Measurements from ENCODE around the gene SLC17A5. TPM values are rescaled to one million over a fixed set of nuclear protein-coding genes. Genes with fewer than 3 reads are reported as not detected.

SLC17A5 gene
- total RNA-seq, 2 donors from 2014 or later = 39.3 to 48.3 TPM

GRCh38 chr6:73671911-73672685 is 18.3 kb upstream of the SLC17A5 start:
- DNase-seq = no peak
- ATAC-seq = no peak
- intact Hi-C loops (cut with DNase I, micrococcal nuclease) = loop anchor here in 1 of 2 donors (10.0 kb wide), 1 partner anchor 63 kb away; no protein-coding TSS in a partner anchor

DNA sequence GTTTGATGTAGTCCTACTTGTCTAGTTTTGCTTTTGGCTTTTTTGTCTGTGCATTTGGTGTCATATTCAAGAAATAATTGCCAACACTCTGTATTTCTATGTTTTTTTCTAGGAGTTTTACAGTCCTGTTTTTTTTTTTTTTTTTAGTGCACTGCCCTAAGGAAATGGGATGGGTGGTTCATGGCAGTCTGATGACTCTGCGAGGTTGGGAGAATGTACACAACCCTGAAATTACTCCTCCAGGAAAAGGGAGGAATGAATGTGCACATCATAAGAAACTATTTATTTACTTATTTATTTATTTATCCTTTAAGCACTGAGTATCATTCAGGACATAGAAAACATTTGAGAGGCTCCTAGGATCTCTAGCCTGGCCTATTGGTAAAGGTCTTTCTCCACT is 15.2 kb upstream of the SLC17A5 start:
- ATAC-seq (peak; percentile 64), DNase-seq (no peak)
- intact Hi-C loops (cut with DNase I, micrococcal nuclease) = no loop called here

GRCh38 chr6:73667798-73668197 is 14.0 kb upstream of the SLC17A5 start:
- intact Hi-C loops (cut with DNase I, micrococcal nuclease) = no loop called here
- ATAC-seq = no peak
- DNase-seq = no peak

DNA sequence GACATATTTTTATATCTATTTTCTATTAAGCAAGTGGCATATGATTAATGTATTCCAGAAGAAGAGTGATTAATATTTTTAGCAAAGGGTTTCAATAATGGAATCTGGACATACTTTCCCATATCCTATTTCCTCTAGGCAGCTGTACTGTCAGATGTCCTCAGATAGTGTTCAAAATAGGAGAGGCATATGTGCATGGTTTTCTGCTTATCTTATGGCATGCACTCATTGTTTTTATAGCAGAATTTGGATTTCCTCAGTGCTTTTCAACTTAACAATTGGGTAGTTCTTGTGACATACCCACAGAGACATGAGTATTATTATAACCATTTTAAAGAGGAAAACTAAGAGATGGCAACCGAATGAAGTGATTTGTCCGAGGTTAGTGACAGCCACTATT is 12.6 kb upstream of the SLC17A5 start:
- intact Hi-C loops (cut with DNase I, micrococcal nuclease) = no loop called here
- ATAC-seq = peak; percentile 39
- DNase-seq = no peak

DNA sequence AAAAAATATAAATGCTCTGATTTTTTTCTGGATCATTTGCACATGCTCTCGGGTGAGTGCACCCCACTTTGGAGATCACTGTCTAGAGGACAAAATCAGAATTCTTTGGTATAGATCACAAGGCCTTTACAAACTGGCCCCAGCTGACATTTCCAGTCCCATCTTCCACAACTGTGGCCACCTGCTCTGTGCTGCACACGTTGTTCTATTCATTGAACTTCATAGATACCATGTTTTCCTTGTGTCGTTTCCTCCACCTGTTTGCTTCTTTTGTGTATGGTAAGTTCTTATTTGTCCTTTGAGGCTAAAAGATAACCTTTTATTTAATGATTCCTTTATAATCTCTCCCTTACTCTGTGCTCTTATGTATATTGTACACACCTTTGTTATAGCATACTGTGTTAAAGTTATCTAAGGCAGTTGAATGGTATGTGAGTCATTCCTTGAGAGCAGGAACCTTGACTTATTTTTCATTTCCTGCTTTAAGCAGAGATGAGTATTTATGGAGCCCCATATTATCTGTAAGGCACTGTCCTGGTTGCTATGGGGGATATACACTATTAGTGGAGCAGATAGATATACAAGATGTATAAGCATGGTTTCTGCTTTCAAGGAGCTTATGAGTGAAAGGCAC is 12.0 kb upstream of the SLC17A5 start:
- ATAC-seq = peak; percentile 95
- intact Hi-C loops (cut with DNase I, micrococcal nuclease) = no loop called here
- peak; percentile 20 to 37 for DNase-seq

GRCh38 chr6:73664701-73665100 is 10.9 kb upstream of the SLC17A5 start:
- no peak for DNase-seq
- no peak for ATAC-seq
- intact Hi-C loops (cut with DNase I, micrococcal nuclease) = no loop called here

DNA sequence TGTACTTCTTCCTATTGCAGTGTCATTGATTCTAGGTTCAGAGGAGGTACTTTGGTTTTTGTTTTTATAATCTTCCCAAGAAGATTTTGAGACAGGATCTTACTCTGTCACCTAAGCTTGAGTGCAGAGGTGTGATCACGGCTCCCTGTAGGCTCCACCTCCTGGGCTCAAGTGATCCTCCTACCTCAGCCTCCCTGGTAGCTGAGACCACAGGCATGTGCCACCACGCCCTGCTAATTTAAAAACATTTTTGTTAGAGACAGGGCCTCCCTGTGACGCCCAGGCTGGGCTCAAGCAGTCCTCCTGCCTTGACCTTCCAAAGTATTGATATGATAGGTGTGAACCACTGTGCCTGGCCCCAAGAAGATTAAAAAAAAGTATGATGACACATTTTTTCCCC is 3.4 kb upstream of the SLC17A5 start:
- ATAC-seq = no peak
- DNase-seq = no peak
- intact Hi-C loops (cut with DNase I, micrococcal nuclease) = no loop called here

- intact Hi-C loops (cut with DNase I, micrococcal nuclease) = no loop called here
- no peak for DNase-seq
- no peak for ATAC-seq
These were observed 2.8 kb upstream of the SLC17A5 start for GRCh38 chr6:73656531-73657145.

- DNase-seq (no peak), ATAC-seq (no peak)
- intact Hi-C loops (cut with DNase I, micrococcal nuclease) = no loop called here
These were observed 1.6 kb upstream of the SLC17A5 start for GRCh38 chr6:73655341-73655917.

DNA sequence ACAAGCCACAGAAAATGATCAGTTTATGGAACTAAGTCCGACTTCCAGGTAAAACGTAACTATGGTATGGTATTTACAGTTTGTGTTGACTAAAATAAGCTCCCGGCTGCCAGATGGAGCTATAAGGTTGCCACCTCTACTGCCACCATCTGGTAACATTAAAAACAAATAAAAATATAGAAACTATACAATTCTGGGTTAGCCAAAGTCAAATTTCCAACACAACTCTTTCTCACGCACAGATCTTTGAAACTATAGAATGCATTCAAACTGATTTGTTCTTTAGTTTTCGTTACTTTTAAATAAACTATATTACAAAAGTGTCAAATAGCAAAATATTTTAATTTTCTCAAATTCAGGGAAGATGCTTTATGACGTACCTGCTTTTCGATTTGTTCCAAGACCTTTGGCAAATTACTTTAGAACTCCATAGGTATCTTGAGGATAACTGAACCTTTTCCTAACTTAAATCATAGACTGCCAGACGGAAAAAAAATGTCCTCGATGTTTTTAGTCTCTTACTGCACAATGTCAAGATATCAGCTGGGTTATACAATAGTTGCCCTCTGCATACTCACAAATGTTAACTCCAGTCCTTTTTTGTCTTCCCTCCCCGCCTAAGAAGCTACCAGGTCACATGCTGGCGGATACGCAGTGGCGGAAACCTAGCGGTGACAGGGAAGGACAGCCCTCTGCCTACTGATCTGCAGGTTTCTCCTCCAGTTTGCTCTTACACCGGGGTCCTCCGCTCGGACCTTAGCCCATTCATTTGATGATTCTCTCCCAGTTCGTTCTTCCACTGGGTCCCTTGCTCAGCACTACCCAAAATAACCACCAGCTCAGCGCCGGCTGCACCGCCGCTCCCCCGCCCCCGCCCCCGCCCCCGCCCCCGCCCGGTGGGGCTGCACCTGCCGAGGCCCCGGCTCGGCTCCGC is 888 bp downstream of the SLC17A5 start:
- ATAC-seq (peak; percentile 48), DNase-seq (peak; percentile 74 to 81)
- intact Hi-C loops (cut with DNase I, micrococcal nuclease) = no loop called here

DNA sequence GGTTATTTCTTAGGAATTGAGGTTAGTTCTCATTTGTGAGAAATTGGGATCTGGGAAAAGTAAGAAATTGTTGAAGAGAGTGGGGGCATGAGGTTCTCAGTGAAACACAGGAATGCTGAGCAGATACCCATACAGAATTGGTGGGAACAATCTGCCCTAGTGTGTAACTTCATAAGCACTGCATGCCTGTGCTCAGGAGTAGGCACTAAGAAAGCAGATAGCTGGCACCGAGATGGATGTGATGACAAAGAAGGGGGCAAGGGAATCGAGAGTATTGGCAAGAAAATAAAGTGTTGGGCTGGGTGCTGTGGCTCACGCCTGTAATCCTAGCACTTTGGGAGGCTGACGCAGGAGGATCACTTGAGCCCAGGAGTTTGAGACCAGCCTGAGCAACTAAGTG is 4.0 kb downstream of the SLC17A5 start:
- intact Hi-C loops (cut with DNase I, micrococcal nuclease) = no loop called here
- no peak for DNase-seq
- no peak for ATAC-seq

- ATAC-seq = no peak
- DNase-seq = no peak
- intact Hi-C loops (cut with DNase I, micrococcal nuclease) = no loop called here
These were observed 5.6 kb downstream of the SLC17A5 start for GRCh38 chr6:73648166-73648565.

DNA sequence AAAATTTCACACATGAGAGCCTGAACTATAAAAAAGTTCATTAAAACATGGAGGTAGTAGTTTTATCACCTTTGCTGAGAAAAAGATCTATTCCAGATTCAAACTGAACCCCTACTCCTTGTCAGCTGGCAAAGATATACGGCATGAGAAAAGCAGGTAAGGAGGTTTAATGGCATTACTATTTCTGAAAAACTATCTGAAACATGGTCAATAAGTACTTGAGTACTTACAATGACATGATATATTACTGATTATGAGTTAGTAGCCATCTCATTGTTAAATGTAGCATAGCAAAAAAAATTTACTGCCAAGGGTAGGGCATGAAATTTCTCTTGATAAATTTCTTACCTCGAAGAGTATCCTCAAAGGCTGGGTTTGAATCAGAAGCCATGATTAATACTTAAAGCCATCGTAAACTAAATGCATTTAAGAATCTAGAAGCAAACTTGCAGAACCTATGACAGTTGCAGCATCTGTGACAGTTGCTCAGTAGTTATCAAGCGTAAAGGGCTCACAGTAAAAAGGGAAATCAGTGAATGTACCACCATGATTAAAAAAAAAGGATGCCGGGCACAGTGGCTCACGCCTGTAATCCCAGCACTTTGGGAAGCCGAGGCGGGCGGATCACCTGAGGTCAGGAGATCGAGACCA is 8.7 kb downstream of the SLC17A5 start:
- DNase-seq (no peak), ATAC-seq (no peak)
- intact Hi-C loops (cut with DNase I, micrococcal nuclease) = no loop called here

GRCh38 chr6:73644030-73644429 is 9.8 kb downstream of the SLC17A5 start:
- no peak for ATAC-seq
- no peak for DNase-seq
- intact Hi-C loops (cut with DNase I, micrococcal nuclease) = no loop called here

- intact Hi-C loops (cut with DNase I, micrococcal nuclease) = no loop called here
- ATAC-seq = no peak
- no peak for DNase-seq
These were observed 11.3 kb downstream of the SLC17A5 start for GRCh38 chr6:73642530-73642929.

GRCh38 chr6:73640179-73640750 is 13.5 kb downstream of the SLC17A5 start:
- no peak for ATAC-seq
- intact Hi-C loops (cut with DNase I, micrococcal nuclease) = no loop called here

DNA sequence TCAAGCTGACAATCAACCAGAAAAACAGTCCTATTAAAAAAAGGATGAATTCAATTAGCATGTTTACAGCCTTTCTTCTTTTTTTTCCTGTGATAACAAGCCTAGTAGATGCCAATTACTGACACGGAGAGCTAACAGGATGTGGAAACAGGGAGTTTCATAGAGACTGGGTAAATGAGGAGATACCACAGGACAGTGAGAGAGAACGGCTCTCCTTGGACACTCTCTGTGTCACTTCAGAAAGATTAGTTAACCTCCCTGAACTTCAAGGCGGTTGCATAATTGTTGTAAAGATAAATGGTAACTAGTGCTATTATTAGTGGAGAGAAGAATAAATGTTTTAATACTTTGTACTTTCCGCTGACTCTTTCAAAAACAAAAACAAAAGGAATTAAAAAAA is 14.8 kb downstream of the SLC17A5 start:
- DNase-seq (no peak), ATAC-seq (no peak)
- intact Hi-C loops (cut with DNase I, micrococcal nuclease) = no loop called here

More at GRCh38 chr6:73640179-73640750, 13.5 kb downstream of the SLC17A5 start:
- DNase-seq = no peak

DNA sequence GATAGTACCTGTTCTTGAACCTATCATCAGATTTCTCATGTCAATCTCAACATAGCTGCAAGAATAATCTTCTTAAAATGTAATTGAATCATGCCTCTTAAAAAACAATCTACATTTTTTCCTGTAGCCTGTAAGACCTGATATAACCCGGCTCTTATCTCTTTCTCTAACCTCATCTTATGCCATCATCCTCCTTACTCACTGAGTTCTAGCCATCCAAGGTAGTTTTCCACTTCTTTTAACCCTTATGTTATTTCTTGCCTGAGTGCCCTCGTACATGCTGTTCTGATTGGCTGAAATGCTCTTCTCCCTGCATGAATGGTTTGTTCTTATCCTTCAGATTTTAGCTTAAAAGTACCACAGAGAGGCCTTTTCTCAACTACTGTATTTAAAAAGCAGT is 16.4 kb downstream of the SLC17A5 start:
- DNase-seq (no peak), ATAC-seq (no peak)
- intact Hi-C loops (cut with DNase I, micrococcal nuclease) = no loop called here

All from left colon (tissue), 2 donors.